ENCODE data around the gene STUM. TPM values are rescaled to one million over a fixed set of nuclear protein-coding genes. Genes with fewer than 3 reads are reported as not detected.

The STUM gene
- total and polyA plus RNA-seq, 2 experiments from 2014 or later = 0.23 to 1.3 TPM

DNA sequence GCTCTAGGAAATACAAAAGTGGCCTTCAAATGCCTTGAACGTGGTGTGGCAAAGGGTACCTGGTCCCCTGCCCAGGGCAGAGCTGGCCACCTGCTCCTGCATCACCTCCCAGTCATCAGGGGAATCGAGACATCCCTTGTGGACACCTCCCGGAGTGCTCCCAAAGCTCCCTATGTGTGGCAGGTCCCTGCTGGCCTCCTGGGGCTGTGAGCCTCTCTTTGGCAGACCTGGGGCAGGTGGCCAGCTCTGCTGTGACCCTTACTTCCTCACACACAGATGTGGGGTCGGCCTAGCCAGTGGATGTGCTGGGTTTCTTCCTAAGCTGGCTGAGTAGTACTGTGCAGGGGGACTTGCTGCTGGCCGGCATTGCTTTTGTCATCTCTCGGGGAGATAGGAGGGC lies 104.0 kb downstream of the STUM start (continued):
- TF ChIP-seq, protein P1, sequence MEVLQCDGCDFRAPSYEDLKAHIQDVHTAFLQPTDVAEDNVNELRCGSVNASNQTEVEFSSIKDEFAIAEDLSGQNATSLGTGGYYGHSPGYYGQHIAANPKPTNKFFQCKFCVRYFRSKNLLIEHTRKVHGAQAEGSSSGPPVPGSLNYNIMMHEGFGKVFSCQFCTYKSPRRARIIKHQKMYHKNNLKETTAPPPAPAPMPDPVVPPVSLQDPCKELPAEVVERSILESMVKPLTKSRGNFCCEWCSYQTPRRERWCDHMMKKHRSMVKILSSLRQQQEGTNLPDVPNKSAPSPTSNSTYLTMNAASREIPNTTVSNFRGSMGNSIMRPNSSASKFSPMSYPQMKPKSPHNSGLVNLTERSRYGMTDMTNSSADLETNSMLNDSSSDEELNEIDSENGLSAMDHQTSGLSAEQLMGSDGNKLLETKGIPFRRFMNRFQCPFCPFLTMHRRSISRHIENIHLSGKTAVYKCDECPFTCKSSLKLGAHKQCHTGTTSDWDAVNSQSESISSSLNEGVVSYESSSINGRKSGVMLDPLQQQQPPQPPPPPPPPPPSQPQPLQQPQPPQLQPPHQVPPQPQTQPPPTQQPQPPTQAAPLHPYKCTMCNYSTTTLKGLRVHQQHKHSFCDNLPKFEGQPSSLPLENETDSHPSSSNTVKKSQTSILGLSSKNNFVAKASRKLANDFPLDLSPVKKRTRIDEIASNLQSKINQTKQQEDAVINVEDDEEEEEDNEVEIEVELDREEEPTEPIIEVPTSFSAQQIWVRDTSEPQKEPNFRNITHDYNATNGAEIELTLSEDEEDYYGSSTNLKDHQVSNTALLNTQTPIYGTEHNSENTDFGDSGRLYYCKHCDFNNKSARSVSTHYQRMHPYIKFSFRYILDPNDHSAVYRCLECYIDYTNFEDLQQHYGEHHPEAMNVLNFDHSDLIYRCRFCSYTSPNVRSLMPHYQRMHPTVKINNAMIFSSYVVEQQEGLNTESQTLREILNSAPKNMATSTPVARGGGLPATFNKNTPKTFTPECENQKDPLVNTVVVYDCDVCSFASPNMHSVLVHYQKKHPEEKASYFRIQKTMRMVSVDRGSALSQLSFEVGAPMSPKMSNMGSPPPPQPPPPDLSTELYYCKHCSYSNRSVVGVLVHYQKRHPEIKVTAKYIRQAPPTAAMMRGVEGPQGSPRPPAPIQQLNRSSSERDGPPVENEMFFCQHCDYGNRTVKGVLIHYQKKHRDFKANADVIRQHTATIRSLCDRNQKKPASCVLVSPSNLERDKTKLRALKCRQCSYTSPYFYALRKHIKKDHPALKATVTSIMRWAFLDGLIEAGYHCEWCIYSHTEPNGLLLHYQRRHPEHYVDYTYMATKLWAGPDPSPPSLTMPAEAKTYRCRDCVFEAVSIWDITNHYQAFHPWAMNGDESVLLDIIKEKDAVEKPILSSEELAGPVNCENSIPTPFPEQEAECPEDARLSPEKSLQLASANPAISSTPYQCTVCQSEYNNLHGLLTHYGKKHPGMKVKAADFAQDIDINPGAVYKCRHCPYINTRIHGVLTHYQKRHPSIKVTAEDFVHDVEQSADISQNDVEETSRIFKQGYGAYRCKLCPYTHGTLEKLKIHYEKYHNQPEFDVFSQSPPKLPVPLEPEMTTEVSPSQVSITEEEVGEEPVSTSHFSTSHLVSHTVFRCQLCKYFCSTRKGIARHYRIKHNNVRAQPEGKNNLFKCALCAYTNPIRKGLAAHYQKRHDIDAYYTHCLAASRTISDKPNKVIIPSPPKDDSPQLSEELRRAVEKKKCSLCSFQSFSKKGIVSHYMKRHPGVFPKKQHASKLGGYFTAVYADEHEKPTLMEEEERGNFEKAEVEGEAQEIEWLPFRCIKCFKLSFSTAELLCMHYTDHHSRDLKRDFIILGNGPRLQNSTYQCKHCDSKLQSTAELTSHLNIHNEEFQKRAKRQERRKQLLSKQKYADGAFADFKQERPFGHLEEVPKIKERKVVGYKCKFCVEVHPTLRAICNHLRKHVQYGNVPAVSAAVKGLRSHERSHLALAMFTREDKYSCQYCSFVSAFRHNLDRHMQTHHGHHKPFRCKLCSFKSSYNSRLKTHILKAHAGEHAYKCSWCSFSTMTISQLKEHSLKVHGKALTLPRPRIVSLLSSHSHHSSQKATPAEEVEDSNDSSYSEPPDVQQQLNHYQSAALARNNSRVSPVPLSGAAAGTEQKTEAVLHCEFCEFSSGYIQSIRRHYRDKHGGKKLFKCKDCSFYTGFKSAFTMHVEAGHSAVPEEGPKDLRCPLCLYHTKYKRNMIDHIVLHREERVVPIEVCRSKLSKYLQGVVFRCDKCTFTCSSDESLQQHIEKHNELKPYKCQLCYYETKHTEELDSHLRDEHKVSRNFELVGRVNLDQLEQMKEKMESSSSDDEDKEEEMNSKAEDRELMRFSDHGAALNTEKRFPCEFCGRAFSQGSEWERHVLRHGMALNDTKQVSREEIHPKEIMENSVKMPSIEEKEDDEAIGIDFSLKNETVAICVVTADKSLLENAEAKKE (CRISPR knock-in tag; IDR thresholded peaks at IDR 0.05) = no peak

DNA sequence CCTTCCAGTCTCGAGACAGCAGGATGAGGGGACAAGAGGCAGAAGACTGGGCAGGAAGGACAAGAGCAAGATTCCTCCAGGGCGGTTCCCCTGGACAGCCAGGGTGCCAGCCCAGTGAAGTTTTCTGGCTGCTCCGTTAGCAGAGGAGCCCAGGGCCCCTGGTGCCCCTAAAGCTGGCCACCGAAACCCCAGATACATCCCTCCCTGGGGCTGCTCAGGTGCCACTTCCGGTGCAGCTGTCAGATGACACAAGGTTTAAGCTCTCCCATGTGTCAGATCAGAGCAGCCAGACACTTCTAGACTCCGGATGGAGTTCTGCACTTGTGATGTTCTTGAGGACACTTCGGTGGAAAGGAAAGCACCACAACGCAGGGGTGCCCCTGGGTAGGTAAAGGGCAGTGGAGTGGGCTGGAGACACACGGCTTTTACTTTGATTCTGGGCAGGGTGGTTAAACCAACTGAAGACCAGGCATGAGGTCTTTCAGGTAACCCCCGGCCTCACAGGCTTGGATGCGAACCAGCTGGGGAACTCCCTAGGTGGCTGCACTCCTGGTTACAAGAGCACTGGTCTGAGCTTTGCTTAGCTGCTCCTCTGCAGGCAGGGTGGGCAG lies 104.9 kb downstream of the STUM start:
- Mint-ChIP-seq H3K27me3 (ENCODE audit: insufficient read depth, low read depth, poor library complexity) (peaks cover 24% of the 10 kb centered on the region), H3K36me3 (ENCODE audit: low read depth) (no peaks in the 10 kb centered on the region), H3K4me1 (peaks cover 68% of the 10 kb centered on the region), H3K4me3 (no peak overlapping the region; the same call in 2 of the 3 replicates), H3K9me3 (no peaks in the 10 kb centered on the region), H3K27ac (peak overlapping the region; percentile 68; the same call in 1 of the 2 replicates)
- Histone ChIP-seq H3K27ac (ENCODE audit: low read depth) (peak overlapping the region; percentile 85), H3K27me3 (ENCODE audit: insufficient read depth) (no peaks in the 10 kb centered on the region), H3F3A (replicated peaks; ENCODE audit: low read depth) (0 out of 2 replicates have a peak, but pooled peaks cover 7% of the 10 kb centered on the region), H4K20me1 (replicated peaks; ENCODE audit: insufficient read depth) (no peaks in the 10 kb centered on the region), H3K79me2 (replicated peaks; ENCODE audit: insufficient read depth) (no peaks in the 10 kb centered on the region), H3K36me3 (ENCODE audit: insufficient read depth) (no peaks in the 10 kb centered on the region), H3K4me3 (no peak overlapping the region), H3K4me2 (peak overlapping the region; percentile 65), H2AFZ (no peak overlapping the region; the same call in 1 of the 2 replicates), H3K9me2 (ENCODE audit: insufficient read depth) (no peaks in the 10 kb centered on the region), H3K4me1 (ENCODE audit: insufficient read depth) (peaks cover 40% of the 10 kb centered on the region)
- peak; percentile 10 for ATAC-seq
- TF ChIP-seq STAT1 (IDR thresholded peaks at IDR 0.05; ENCODE audit: unreplicated experiment) (no peak), EZH2phosphoT487 (IDR thresholded peaks at IDR 0.05; ENCODE audit: unreplicated experiment) (no peak), EZH2 (IDR thresholded peaks at IDR 0.05; ENCODE audit: low read depth, unreplicated experiment) (no peak), ZNF331 (CRISPR knock-in tag; IDR thresholded peaks at IDR 0.05; ENCODE audit: low read depth) (no peak)
- TF ChIP-seq, protein P1 (CRISPR knock-in tag; IDR thresholded peaks at IDR 0.05) = no peak
- no peak for DNase-seq (ENCODE audit: low spot score)
